WI38 (cell line): Measurements from ENCODE around the gene CD300LG.

Experiments used
- H3K4me3 ChIP-seq: 2 replicates; pipeline ENCODE4 v1.5.1; 2011; ENCODE audit warnings: low read depth, mild to moderate bottlenecking, control low read depth, low read length
- CTCF ChIP-seq: IDR thresholded peaks from 2 replicates; pipeline ENCODE4 v1.5.1; 2012; ENCODE audit warnings: low read depth, mild to moderate bottlenecking, control low read depth, low read length

Gene CD300LG

GRCh38 chr17:43874293-43874692 is 27.3 kb downstream of the CD300LG start:
- no peak overlapping the region for H3K4me3 ChIP-seq
- no peak for TF ChIP-seq CTCF

GRCh38 chr17:43875476-43876147 is 28.6 kb downstream of the CD300LG start:
- no peak overlapping the region for H3K4me3 ChIP-seq
- TF ChIP-seq CTCF, result no peak

GRCh38 chr17:43877031-43877430 is 30.1 kb downstream of the CD300LG start:
- no peak overlapping the region for H3K4me3 ChIP-seq
- TF ChIP-seq CTCF, result no peak

- H3K4me3 ChIP-seq, result no peak overlapping the region
- no peak for TF ChIP-seq CTCF
These were observed 30.6 kb downstream of the CD300LG start for GRCh38 chr17:43877451-43878155.

GRCh38 chr17:43878260-43879175 is 31.5 kb downstream of the CD300LG start:
- H3K4me3 ChIP-seq, result no peak overlapping the region
- TF ChIP-seq CTCF, result peak; percentile 93

- TF ChIP-seq CTCF, result no peak
- H3K4me3 ChIP-seq, result no peak overlapping the region
These were observed 32.9 kb downstream of the CD300LG start for GRCh38 chr17:43879723-43880419.
